NOMO-1 (cell line): ENCODE measurements around the gene MSX1.

Experiments used
- DNase-seq, 2 experiments: peaks; one replicate each; lab custom pipeline; 2025; ENCODE audit not compliant: unreplicated experiment in 2 of 2; lab: John Stamatoyannopoulos, UW

The MSX1 gene

DNA sequence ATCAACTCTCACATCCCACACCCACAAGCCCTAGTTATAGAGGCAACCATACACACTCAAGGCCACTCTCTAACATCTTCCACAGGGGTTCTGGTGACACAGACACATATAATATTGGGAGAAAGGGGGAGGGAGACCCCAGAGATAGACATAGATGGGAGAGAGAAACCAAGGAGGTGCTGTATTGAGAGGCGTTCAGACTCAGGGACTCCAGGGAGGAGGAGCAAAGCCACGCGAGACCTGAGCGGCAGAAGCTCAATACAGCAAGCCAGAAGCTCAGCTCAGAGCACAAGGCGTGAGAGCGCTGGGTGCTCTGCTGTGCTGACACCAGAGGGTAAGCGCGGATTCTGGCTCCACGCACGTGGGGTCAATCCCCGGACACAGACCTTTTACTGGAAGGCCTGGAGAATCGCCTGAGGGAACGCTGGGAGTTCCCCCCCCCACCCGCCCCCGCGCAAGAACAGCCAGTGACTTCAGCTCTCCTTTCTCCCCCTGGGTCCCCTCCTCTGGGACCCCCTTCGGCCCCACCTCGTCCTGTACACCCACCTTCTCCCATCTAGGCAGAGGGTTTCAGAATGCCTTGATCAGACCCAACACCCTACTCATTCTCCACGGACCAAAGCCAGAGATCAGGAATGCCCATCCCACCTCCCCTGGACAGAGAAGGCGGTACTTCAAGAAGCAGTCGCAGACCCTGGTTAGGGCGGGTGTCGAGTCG is 8.7 kb downstream of the MSX1 start:
- no peak for DNase-seq

DNA sequence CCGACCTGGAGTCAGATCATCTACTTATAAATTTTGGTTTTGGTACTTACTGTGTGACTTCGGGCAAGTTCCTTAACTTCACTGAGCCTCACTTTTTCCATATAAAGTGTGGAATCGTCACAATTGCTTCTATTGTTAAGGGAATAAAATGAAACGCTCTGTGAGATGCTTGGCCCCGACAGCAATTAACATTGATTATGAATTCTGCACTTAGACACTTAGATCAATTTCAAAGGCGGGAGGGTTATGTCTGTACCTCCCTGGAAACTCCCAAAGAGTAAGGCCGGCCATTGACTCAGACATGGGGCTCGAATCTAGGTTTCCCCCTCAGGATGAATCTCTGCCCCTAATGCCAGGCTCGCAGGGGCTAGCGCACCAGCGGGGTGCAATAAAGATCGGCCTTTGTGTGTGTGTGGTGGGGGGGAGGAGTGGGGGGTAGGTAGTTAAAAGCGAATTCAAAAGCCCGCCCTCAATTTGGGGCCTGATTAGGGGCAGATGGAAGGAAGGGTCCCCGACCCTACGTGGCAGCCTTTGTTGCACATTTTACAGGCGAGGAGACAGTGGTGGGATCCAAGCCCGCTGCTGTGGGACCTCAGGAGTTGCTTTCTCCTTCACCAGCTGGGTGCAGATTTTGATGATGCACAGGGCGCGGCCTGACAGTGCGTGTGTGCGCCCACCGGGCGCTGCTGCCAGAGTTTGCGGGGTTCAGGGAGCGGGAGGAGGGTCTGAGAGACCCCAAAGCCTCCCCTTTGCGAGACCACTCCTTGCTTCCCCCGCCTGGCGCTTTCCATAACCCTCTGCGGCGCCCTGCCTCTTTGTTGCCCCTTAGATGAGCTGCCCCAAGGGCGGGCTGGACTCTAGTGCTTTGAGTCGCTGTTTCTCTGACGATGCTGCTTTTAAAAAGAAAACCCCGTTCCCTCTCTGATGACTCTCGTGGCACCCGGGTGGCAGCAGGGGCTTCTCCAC is 9.6 kb downstream of the MSX1 start:
- DNase-seq: no peak

- no peak for DNase-seq
Observed at GRCh38 chr4:4869731-4870571, 10.5 kb downstream of the MSX1 start.

DNA sequence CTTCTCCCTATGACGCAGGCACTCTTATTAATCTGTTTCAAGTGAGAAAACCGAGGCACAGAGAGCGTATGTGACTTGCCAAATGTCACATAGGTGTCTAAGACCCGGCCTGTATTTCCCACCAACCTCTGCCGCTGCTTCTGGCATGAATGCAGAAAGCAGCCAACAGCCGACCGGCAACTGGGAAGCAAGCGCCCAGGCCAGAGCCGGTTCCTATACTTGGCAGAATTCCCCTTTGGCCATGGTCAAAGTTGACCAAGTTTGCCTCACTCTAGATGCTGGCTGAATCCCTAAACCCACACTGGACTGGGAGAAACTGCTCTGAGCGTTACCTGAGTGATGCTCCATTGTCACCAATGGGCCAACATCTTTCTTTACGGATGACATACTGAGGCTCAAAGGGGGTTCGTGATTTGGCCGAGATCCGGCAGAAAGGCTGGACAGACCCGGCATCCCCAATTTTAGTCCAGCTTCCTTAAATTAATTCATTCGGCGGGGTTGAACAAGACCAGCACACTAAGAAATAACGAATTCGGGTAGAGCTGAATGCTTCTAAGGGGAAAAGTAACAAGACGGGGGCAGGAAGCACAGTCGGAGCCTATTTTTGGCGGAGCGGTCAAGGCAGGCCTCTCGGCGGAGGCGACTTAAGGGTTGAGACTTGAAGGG is 11.2 kb downstream of the MSX1 start:
- no peak for DNase-seq

- DNase-seq: no peak
Observed at GRCh38 chr4:4871242-4871572, 11.7 kb downstream of the MSX1 start.

DNA sequence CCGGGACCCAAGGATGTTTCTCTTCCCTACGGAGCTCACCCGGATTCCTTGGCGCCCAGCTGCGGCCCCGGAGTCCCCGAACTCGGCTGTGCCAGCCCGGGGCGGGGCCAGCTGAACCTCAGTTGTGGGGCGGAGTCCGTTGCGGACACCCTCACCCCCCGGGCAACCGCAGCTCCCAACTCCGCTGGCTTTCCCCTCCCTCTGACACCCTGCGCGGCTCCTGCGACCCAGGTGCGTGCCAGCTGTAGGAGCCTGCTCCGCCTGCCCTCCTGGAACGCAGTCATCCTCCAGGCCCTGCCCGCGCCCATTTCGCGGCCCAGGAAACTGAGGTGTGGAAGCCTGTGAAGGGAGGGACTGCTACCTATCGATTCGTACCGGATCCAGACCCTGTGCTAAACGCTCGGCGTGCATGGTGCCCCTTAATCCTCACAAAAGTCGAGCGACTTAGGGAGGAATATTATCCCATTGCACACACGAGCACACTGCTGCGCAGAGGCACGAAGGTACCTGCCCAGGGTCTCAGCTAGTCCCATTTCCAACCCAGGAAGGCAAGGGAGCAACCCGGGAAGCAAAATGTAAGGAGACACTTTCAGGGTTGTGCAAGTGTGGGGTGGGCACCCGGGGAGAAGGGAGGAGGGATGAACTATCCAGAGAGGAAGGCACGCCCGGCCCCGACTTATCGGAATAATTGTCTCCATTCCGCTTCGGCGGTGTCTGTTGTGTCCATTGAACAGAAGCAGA is 12.3 kb downstream of the MSX1 start:
- DNase-seq: no peak

DNA sequence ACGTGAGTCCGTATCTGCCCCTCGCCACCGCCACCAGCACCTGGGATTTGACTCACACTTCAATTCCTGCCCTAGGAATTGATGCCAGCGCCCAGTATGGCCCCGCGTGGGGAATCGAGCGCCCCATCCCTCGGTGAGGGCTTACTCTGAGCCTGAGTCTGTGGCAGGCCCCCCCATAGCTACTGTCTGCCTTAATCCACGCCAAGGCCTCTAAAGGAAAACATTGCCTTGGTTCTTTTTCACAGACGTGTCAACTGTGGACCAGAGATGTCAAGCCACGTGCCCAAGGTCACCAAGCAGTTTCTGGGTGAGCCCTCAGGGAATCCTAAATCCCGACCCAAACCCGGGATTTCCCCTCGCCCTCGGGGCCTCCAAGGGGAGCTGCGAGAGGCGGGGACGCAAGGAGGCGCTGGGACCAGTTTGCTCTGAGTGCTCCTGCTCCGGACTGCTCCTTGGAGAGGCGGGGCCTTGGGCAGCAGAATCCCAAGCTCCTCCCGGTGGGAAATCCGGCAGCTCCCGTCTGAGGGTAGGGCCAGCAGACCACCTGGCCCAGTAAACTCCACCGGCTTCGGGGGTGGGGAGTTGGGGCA is 12.9 kb downstream of the MSX1 start:
- no peak for DNase-seq

- DNase-seq: no peak
Observed at GRCh38 chr4:4873203-4873602, 13.7 kb downstream of the MSX1 start.

DNA sequence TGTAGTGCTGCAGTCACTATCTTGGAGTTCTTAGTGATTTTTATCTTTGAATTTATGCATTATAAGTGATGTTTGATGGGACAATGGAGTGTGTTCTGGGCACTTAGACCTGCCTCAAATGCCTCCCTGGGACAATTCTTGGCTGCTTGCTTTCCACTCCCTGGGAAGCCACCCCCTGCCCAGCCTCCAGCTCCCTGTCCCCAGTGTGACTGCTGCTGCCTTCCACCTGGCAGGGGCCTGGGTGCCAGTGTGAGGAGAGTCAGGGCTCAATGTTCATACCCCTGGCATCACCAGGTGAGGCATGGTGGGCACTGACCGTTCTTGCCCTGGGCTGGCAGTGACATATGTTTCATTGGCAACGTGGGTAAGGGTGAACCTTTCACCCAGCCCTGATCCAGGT is 14.8 kb downstream of the MSX1 start:
- DNase-seq: no peak

GRCh38 chr4:4875147-4875546 is 15.7 kb downstream of the MSX1 start:
- no peak for DNase-seq

DNA sequence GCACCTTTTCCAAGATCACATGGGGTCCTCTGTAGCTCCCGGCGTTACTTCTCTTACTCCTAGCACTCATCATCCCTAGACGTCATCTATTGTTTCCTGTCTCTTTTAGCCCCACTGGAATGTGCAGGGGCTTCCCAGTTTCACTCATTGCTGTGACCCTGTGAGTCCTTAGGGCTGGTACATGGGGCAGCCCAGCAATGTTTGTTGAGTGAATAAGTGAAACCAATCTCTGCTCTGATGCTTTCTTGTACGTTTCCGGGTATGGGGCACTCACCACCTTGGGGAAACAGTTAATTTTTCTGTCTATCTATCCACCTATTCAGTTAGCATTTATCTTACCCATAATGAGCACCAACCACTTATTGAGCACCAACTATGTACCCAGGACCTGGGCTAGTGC is 16.1 kb downstream of the MSX1 start:
- DNase-seq: no peak

DNA sequence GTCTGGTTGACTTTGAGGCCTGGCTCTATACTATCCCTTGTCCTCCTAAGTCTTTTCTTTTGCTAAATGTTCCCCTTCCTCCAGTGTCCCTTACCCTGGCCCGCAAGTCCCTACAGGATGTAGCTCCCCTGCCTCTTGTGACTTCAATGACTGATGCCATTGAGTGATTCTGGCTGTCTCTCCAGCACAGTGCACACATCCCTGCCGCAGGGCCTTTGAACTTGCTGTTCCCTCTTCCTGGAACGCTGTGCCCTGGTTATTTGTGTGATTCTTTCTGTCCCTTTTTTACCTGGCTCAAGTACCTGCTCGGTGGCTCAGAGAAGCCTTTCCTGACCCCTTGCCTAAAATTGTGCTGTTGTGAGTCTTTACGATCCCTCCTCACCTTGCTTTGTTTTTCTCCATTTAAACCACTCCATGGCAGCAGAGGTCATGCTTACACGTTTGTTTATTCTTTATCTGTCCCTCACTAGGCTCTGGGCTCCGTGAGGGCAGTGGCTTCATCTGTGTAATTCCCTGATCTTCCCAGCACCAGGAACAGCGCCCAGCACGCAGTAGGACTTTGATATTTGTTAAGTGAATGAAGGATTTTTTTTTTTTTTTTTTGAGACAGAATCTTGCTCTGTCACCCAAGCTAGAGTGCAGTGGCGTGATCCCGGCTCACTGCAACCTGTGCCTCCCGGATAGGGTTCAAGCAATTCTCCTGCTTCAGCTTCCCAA is 17.6 kb downstream of the MSX1 start:
- DNase-seq: no peak

DNA sequence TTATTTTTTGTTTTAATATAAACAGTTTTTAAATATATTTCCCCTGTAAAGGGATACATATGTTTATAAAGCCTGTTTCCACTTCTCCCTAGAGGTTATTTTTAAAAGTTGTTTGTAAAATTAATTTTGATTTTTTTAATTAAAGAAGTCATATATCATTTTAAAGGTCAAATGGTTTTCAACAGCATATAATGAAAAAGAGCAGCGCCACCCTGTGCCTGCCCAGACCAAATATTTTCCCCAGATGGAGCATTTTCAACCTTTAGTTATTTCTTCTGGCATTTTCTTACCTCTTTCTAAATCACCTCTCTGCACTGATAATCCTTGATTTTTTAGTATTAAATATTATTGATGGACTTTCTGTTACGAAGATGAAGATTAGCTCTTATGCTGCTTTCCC is 21.0 kb downstream of the MSX1 start:
- DNase-seq: no peak

DNA sequence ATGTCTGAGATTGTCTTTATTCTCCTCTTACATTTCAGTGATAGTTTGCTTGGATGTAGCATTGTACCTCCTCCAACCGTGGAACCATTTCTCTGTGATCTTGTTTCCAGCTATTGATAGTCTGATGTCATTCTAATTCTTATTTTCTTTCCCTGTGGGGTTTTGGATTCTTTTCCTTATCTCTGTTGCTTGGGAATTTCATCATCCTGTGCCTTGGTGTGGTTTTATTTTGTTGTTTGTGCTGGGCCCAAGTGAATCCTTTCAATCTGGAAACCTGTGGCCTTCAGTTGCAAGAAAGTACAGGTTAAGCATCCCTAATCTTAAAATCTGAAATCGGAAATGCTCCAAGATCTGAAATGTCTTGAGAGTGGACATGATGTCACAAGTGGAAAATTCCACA is 22.0 kb downstream of the MSX1 start:
- no peak for DNase-seq

DNA sequence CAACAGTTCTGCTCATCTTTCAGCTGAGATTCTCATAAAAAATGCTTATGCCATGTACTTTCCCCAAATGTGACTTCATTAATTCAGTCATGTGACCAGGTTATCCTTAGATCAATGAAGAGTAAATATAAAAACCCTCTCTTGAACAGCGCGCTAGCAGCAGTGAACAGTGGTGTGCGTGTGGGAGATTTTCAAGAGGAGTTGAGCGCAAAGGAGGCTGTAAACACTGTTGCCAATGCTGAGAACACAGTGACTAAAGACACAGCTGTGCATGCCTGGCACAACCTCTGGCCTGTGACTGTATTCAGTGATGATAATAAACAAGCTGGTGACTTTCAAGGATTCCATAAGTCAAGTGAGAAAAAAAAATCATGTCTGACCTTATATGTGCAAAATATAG is 25.1 kb downstream of the MSX1 start:
- DNase-seq: no peak

GRCh38 chr4:4887426-4887825 is 28.0 kb downstream of the MSX1 start:
- no peak for DNase-seq

- DNase-seq: no peak
Observed at GRCh38 chr4:4888695-4889094, 29.2 kb downstream of the MSX1 start.

DNA sequence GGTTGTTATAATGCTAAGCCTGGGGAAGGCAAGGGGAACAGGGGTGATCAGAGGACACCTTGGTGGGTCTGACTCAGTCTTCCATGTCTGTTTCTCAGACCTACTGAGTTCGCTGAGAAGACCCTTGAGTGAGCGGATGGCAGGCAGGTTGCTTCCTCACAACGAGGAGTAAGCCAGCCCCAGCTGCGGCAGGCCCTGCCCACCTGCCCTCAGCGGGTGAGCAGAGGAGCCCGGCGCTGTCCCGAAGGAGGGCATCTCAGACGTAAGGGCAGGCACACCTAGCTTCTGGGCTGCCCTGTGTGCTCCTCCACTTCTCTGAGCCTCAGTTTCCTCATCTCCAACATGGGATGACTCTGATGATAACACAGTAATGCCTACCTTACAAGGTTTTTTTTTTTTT is 30.3 kb downstream of the MSX1 start:
- DNase-seq: no peak

GRCh38 chr4:4890574-4891255 is 31.2 kb downstream of the MSX1 start:
- DNase-seq: no peak
